ENCODE measurements around the gene SH2D5.
"Not testable (repeated sequence)": the region's sequence is repeated elsewhere in the genome, so short reads cannot be mapped to it uniquely, and the experiment has no call there.

Gene SH2D5

DNA sequence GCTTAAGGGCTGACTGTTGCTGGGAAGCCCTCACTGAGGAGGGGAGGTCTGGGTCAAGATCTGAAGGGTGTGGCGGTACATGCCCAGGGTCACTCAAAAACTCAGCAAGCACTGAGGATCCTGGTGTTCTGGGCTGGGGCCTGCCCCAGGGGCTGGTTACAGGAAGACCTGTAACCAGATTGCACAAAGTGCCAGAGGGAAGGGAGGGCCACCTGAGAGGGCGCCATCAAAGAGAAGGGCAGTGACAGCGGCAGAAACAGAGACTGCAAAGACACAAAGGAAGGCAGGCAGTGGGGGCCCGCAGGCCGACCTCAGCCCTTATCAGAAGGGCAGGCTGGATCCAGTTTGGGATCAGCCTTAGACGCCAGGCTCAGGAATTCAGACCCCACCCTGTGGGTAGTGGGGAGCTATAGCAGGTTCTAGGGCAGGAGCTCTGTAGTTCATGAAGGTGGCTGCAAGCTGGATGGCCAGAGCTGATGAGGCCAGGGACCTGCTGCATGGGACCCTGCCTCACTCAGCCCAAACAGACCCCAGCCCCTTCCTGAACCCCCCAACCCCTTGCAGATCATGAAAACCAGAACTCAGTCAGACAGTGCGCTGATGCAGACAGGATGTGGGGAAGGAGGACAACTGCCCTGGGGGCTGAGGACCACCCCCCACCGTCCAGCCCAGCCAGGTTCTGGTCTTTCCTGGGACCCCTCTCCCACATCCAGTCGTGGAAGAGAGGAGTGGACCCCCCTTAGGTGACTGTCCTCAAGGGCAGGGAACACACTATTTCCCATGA, 3.9 kb downstream of the SH2D5 start:
- DNase-seq: no peak

- no peak for DNase-seq
Measured at GRCh38 chr1:20727746-20728316, 4.7 kb downstream of the SH2D5 start.

GRCh38 chr1:20726932-20727745, 5.4 kb downstream of the SH2D5 start:
- DNase-seq: no peak

DNA sequence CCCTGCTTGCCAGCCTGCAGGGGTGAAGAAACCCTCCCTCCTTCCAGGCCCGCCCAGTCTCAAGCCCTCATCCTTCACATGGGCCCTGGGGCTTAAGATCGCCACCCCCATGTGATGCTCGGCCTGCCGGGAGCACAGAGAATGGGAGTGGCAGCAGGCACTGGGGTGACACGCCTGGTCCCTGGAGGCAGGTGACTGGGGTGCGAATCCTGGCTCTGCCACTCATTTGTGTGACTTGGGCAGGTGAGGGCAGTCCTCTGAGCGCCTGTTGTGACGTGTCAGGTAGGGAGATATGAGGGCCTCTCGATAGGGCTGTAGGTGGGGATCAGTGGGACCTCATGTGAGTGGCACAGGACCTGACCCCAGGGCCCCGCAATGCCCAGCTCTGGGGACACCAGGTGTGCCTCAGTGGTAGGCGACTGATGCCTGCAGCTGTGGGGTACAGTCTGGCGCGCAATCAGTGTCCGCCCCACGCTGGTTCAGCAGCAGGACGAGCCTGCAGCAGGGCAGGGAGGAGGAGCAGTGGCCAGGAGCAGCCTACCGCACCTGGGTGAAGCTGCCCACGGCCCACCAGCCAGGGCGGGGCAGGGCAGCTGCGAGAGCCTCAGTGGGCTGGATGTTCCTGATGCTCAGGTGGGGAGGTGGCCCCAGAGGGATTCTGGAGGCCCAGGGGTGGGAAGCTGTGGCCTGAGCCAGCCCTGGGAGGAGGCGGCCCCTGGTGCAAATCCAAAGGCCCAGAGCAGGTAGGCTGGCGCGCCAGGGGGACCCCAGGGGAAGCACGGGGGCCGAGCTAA, 6.2 kb downstream of the SH2D5 start:
- DNase-seq: no peak

DNA sequence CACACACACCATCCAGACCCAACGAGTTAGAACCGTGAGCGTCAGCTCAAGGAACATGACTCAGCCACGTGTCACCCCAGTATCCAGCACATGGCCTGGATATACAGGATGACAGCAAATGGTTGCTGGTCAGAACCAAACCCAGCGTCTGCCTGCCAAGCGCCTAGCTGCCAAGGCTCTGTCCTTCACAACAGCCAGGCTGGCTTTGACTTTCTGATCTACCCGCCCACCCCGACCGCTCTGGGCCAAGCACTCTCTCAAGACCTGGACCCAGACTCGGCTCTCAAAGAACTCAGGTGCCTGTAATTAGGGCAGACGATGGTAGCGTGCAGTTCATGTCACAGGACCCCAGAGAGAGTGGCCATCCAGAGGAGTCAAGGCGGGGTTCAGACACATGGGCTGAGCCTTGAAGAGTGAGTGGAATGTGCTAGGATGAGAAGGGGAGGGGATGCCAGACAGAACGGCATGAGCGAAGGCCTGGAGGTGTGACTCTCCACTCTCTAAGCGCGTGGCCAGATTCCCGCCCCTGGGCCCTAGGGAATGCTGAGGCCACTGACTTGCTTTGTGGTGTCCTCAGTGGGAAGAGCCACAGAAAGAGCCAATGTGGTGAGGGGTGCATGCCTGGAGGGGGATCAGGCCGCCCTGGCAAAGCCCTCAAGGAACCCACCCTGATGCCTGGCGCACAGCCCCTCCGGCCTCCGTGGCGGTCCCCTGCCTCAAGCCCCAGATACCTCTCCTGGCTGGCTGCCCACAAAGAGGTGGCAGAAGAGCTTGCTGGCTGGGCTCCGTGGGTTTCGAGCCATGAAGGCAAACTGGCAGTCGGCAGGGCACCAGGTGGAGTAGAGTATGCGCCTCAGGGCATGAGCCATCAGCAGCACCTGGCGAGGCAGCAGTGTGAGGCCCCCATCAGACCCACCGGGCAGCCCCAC, 7.0 kb downstream of the SH2D5 start:
- DNase-seq: no peak

DNA sequence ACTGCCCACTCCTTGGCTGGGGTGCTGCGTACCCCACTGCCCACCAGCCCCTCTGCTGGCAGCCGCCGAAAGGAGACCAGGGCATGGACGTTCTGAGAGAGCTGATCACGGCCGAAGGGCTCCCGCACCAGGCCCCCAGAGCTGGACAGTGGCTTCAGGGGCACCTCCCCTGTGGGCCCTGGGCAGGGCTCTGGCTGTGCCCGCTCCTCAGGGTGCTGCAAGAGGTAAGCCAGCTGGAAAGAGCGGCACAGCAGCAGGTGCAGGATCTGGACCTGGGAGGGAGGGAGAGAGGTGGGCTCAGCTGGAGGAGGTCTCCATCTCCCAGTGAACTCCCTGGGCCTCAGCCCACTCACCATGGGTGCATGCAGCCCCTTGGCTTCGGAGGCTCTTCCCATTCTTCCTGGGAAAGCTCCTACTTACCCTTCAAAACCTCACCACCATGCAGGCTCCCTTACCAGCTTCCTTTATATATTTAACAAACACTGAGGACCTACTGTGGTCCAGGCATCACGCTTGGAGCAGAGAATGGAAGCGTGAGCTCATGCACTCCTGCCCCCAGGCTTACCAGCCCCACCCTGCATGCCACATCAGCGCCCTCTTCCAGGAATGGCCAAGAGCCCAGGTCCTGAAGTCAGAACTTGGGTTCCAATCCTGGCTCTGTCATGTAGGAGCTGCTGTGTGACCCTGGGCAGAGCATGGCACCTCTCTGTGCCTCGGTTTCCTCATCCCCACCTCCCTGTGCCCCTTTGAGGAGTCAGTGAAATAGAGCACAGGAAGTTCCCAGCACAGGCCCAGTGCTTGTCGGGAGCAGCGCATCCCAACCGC, 7.9 kb downstream of the SH2D5 start:
- DNase-seq: no peak

GRCh38 chr1:20723537-20724363, 8.8 kb downstream of the SH2D5 start:
- DNase-seq: no peak

DNA sequence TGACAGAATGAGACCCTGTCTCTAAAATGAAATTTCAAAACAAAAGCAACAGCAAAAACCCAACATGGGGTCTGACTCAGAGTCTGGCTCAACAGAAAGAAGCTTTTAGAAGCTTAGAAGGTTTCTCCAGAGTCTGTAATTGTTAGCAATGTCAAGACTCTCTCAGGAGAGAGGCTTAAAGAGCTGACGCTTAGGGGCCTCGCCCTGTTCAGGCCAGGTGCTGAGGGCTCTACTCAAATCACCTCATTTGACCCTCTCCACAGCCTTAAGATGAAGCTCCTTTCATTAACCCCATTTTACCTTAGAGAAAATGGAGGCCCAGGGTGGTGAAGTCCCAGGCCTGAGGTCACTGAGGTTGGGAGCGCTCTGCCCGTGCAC, 9.4 kb downstream of the SH2D5 start:
- no peak for DNase-seq

DNA sequence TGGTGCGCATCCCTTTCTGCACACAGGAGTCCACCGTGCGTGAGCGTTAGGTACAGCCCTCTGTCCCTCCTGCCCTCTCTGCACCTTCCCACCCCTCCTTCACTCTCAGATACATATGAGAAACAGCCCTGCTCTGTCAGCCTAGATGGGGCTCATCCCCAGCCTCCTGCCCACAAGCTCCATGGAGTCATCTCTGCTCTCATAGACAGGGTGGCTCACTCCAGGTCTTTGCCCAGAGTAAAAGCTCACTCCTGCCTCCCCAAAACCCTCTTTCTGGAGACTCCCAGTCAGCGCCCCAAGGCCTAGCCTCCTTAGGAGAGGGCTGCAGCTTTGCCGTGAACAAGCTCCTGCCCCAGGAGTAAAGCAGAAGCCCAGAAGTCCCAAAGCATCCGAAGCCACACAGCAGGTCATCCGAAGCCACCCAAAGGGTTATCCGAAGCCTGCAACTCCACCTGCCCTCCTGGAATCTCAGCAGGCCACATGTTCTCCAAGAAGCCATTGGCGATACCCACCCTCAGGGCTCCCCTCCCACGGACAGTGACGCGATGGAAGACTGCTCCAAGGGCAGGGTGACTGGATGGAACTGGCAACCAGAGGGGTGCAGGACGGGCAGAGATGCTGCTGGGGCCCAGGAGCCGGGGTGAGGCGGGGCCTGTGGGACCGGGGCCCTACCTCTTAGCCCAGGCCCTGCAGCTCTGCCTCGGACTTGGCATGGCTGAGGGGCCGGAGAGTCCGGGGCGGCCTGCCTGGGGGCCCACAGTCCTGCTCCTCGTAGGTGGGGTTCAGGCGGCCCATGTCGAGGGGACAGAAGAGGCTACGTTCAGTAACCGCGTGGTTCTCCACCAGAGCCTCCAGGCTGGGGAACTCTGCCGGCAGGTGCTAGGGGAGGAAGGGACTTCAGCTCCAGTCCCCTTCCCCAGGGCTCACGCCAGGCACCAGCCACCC, 11.1 kb downstream of the SH2D5 start:
- no peak for DNase-seq

DNA sequence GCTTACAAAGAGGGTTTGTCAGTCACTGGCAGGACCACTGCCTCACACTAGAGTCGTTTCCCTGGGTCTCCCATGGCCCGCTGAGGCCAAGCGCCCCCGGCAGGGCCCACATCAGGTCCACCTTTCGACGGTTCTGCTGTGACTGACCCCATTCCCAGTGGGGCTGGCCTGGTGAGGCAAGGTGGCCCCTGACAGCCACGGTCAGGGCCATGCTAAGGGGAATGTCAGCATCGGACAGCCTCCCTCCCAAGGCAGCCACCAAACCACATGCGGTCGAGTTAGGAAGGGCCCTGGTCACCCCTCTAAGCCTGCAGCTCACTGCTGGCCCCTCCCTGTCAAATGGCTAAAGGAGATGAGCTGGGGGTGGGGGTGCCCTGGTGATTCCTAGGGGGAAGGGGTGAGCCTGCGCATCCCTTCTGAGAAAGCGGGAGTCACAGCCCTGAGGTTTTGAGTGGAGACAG, 11.8 kb downstream of the SH2D5 start:
- no peak for DNase-seq

DNA sequence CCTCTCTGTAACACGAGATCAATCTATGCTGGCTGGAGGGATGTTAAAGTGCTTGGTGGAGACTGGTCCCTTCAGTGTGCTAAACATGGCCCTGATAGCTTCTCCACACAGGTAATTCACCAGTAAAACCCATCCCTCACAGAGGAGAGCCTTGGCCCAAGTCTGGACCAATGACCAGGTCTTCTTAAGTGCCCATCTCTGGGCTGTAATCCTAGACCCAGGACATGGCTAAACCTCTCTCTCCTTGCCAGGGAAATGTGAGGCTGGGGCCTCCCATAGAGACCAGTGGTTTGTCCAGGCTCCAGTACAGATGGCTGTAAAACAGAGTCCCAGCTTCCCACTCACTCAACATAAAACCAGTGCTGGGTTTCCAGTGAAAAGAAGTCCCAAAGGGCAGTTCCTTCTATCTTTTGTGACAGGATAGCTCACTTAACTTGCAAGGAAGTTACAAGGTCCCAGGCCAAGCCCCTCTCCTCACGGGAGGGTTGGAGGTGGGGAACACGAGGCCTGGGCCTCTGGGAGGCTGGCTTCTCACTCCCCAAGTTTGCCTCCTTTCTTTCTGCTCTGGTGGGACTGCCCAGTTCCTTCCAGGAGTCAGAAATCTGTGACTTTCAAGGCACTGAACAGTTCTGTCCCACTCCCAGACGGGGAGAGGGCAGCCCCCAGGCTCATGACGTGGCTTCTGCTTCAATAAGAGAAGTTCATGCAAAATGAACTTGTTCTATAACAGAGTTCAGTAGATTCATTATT, 12.5 kb downstream of the SH2D5 start:
- no peak for DNase-seq

- DNase-seq: no peak
Measured at GRCh38 chr1:20719261-20719660, 13.2 kb downstream of the SH2D5 start.

DNA sequence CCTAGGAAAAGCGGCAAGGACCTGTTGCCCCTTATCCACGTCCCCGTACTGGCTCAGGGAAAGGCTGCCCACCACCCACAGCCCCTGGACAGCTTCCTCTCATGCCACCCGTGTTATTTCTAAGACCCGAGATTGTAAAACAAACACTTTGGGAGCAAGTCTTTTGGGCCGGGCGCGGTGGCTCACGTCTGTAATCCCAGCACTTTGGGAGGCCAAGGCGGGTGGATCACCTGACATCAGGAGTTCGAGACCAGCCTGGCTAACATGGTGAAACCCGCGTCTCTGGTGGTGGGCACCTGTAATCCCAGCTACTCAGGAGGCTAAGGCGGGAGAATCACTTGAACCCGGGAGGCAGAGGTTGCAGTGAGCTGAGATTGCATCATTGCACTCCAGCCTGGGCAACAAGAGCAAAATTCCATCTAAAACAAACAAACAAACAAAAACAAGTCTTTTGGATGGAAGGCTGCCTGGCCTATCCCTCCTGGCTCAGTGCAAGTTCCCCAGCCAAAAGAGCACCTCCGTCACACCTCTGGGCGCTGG, 14.1 kb downstream of the SH2D5 start:
- not testable (repeated sequence) for DNase-seq

DNA sequence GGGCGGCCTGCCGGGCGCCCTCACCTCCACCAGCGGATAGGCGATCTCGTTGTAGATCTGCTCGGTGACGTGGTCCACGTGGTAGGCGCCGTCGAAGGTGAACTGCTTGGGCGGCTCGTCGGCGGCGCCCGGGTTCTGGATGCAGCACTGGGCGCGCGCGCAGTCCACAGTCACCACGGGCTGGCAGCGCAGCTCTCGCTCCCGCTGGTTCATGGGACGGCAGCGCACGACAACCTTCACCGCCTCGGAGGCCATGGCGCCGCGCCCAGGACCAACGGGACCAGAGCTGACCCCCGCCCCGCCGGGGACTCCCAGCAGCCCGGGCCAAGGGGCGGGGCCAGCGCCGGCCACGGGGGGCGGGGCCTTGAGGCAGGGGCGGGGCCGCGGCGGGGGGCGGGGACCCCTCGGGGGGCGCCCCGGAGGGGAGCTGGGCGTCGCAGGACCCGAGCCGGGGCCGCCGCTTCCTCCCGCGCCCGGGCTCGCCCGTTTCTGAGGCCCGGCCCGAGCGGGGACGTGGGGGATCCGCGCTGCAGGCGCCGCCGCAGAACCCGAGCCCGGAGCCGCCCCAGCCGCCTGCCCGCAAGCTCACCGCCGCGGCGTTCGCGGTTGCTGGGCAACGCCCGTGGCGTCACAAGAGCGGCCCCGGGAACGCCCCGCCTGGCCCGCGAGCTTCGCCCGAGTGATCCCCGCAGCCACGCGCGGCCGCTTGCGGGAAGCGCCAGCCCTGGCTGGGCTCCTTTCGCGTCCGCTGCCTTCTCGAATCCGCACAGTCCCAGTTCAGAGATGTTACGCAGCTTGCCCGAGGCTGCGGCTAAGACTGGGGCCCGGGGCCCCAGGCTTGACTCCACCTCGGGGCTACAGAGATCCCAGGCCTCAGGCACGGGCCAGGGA, 14.8 kb downstream of the SH2D5 start, which contains the start of gene KIF17:
TSS of gene KIF17 (minus strand) at position 556 of the 891 bp plus-strand sequence. CDS start at position 255, 301 bp downstream.
- DNase-seq: peak; percentile 49

- DNase-seq: no peak
Measured at GRCh38 chr1:20716232-20716631, 16.3 kb downstream of the SH2D5 start.

GRCh38 chr1:20715406-20715805, 17.1 kb downstream of the SH2D5 start:
- no peak for DNase-seq
